Measurements from ENCODE around the gene TOM1L2.

Gene TOM1L2

GRCh38 chr17:17983776-17984175 lies 11.6 kb upstream of the TOM1L2 start:
- TF ChIP-seq, protein P1, sequence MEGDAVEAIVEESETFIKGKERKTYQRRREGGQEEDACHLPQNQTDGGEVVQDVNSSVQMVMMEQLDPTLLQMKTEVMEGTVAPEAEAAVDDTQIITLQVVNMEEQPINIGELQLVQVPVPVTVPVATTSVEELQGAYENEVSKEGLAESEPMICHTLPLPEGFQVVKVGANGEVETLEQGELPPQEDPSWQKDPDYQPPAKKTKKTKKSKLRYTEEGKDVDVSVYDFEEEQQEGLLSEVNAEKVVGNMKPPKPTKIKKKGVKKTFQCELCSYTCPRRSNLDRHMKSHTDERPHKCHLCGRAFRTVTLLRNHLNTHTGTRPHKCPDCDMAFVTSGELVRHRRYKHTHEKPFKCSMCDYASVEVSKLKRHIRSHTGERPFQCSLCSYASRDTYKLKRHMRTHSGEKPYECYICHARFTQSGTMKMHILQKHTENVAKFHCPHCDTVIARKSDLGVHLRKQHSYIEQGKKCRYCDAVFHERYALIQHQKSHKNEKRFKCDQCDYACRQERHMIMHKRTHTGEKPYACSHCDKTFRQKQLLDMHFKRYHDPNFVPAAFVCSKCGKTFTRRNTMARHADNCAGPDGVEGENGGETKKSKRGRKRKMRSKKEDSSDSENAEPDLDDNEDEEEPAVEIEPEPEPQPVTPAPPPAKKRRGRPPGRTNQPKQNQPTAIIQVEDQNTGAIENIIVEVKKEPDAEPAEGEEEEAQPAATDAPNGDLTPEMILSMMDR (IDR thresholded peaks at IDR 0.05; ENCODE audit: control insufficient read depth, extremely low read depth, insufficient read depth): no peak
- no peak overlapping the region for H3K4me3 ChIP-seq (ENCODE audit: low read depth, low read length)
- no peak for DNase-seq (ENCODE audit: low read depth)

GRCh38 chr17:17983376-17983775 lies 11.2 kb upstream of the TOM1L2 start:
- DNase-seq (ENCODE audit: low read depth): peak; percentile 90
- TF ChIP-seq, protein P1 (IDR thresholded peaks at IDR 0.05; ENCODE audit: control insufficient read depth, extremely low read depth, insufficient read depth): no peak
- H3K4me3 ChIP-seq (ENCODE audit: low read depth, low read length): 0 out of 2 replicates have a peak overlapping the region, but pooled peaks have one; percentile 3

DNA sequence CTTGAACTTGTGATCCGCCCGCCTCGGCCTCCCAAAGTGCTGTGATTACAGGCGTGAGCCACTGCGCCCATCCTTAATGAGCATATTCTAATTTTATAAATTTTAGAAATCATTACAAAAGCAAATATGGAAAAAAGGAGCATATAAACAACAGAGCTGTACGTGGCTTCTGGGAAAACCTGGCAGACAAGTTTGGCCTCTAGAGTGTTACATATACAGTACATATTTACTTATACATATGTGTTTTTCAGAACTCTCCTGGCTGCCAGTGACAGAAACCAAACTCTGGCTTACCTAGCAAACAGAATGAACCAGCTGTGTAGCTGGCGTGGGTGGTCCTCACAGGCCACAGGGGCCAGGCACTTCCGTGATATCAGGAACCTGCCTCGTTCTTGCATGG lies 10.6 kb upstream of the TOM1L2 start:
- H3K4me3 ChIP-seq (ENCODE audit: low read depth, low read length): peak overlapping the region; percentile 3; the same call in 1 of the 2 replicates
- TF ChIP-seq, protein P1 (IDR thresholded peaks at IDR 0.05; ENCODE audit: control insufficient read depth, extremely low read depth, insufficient read depth): no peak

DNA sequence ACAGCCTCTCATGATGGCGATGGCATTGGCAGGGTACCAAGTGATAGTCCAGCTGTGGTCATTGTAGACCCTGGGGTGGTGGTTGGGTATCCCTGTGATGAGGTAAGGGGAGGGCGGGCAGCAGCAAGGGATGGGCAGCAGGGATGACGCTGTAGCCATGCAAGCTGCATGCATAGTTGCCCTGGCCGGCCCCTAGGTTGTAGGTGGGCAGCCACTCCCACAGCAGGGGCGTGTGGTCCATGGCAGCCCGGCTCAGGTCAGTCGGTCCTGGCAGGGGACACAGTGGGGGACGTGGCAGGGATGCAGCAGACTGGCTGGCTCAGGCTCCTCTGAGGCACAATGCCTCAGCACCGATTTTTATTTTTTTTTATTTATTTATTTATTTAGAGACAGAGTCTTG lies 9.1 kb upstream of the TOM1L2 start:
- TF ChIP-seq, protein P1 (IDR thresholded peaks at IDR 0.05; ENCODE audit: control insufficient read depth, extremely low read depth, insufficient read depth): no peak
- no peak for DNase-seq (ENCODE audit: low read depth)
- H3K4me3 ChIP-seq (ENCODE audit: low read depth, low read length): no peak overlapping the region

More for the DNA sequence above, 10.6 kb upstream of the TOM1L2 start:
- peak; percentile 88 for DNase-seq (ENCODE audit: low read depth)

DNA sequence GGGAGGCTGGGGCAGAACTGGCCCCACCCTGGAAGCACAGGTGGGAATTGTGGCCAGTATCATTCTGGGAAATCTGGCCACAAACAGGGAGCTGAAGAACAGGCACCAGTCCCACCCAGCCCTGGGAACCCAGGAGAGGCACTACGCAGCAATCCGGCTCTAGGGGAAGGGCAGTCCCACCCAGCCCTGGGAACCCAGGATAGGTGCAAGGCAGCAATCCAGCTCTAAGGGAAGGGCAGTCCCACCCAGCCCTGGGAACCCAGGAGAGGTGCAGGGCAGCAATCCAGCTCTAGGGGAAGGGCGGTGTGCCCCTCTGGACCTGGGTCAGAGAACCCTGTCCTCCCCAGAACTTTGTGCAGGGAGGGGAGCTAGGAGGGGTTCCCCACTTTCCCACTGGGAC lies 7.6 kb upstream of the TOM1L2 start:
- DNase-seq (ENCODE audit: low read depth): no peak
- no peak overlapping the region for H3K4me3 ChIP-seq (ENCODE audit: low read depth, low read length)
- TF ChIP-seq, protein P1 (IDR thresholded peaks at IDR 0.05; ENCODE audit: control insufficient read depth, extremely low read depth, insufficient read depth): no peak

DNA sequence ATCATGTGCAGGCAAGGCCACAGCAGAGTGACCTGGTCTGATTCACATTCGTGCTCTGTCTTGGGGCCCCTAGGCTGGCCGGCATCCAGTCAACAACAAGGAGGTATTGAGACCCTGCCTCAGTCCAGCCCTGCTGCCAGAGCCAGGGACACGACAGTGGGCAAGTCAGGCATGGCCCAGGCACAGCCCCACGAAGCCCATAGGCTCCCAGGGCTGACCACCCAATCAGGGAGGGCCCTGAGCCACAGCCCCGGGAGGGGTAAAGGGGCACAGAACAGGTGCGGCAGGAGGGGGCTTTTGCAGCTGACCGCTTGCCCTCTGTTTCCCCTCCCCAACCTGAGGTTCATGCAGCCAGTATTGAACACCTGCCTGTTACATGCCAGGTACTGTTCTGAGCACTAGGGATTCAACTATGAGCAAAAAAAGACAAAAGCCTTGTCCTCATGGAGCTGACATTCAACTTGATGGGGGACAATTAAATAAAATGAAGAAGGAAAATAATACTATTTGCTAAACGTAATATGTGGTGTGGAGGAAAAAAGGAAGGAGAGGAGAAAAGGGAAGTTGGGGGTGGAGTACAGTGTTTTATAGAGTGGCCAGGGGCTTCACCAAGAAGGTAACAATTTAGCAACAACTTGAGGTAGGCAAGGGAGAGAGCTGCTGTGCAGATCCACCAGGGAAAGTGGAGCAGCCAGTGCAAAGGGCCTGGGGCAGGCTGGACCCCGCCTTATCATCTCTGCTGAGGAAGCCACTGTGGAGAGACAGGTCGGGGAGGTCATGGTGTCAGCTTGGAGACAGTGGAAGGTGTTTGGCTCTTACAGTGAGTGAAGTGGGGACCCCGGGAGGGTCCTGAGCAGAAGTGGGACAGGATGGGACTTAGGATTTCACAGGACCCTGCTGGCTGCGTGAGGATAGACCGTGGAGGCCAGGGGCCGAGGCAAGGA lies 6.6 kb upstream of the TOM1L2 start:
- H3K4me3 ChIP-seq (ENCODE audit: low read depth, low read length): no peak overlapping the region
- no peak for DNase-seq (ENCODE audit: low read depth)
- TF ChIP-seq, protein P1 (IDR thresholded peaks at IDR 0.05; ENCODE audit: control insufficient read depth, extremely low read depth, insufficient read depth): no peak

Data from LNCaP clone FGC (cell line).